A549 treated with dexamethasone at 1 μM for 4 hours (cell line): Measurements from ENCODE around the gene RASA4. TPM values are rescaled to one million over a fixed set of nuclear protein-coding genes. Genes with fewer than 3 reads are reported as not detected.

Experiments
- total RNA-seq: library from RNA; stranded (reverse); fragments of 200-300 nt; extraction: Qiagen RNA extraction; gene quantifications from 5 replicates; pipeline ENCODE4 v1.2.3, GENCODE V29; 2022

The RASA4 gene
- 1.3 to 2.4 TPM (median 1.7 TPM) in 5 replicates for total RNA-seq

GRCh38 chr7:102616507-102617125 is at the start of gene RASA4:
Gene RASA4 (minus strand): TSS chr7:102616756. CDS start chr7:102616689, 67 bp downstream.

GRCh38 chr7:102649924-102650323 is 33.4 kb upstream of the RASA4 start, which contains the start of gene SPDYE2B:
Gene SPDYE2B (plus strand): TSS chr7:102650319. CDS start chr7:102652349, 2,030 bp downstream.

GRCh38 chr7:102642691-102643090 is 26.1 kb upstream of the RASA4 start, which contains the start of gene UPK3BL1:
Gene UPK3BL1 (minus strand): TSS chr7:102642791. CDS start chr7:102642741, 50 bp downstream.

GRCh38 chr7:102572261-102573239 is 44.0 kb downstream of the RASA4 start, which contains the start of gene POLR2J3:
Gene POLR2J3 (minus strand): TSS chr7:102572583. CDS start chr7:102572521, 62 bp downstream.

GRCh38 chr7:102550808-102551422 is 65.6 kb downstream of the RASA4 start, which contains the start of gene SPDYE2:
Gene SPDYE2 (plus strand): TSS chr7:102551226. CDS start chr7:102553256, 2,030 bp downstream.

GRCh38 chr7:102543596-102543995 is 73.0 kb downstream of the RASA4 start, which contains the start of gene UPK3BL2:
Gene UPK3BL2 (minus strand): TSS chr7:102543696. CDS start chr7:102543636, 60 bp downstream.

Other genes starting within 250 kb of the RASA4 start
- 19.4 to 22.2 TPM (median 20.4 TPM) in 5 replicates for gene PRKRIP1, start 220.4 kb downstream of the RASA4 start, total RNA-seq
- gene ORAI2, start 183.2 kb downstream of the RASA4 start, total RNA-seq, result 17.7 to 35.0 TPM (median 33.6 TPM) in 5 replicates
- gene ALKBH4, start 151.9 kb downstream of the RASA4 start, total RNA-seq, result 9.4 to 12.9 TPM (median 11.0 TPM) in 5 replicates
- 21.6 to 30.9 TPM (median 28.4 TPM) in 5 replicates for gene LRWD1, start 151.8 kb downstream of the RASA4 start, total RNA-seq
- gene POLR2J, start 137.8 kb downstream of the RASA4 start, total RNA-seq, result 104 to 123 TPM (median 107 TPM) in 5 replicates
- 0.70 to 2.3 TPM (median 2.0 TPM) in 5 replicates for gene RASA4B, start 99.0 kb downstream of the RASA4 start, total RNA-seq
- gene UPK3BL2, start 73.1 kb downstream of the RASA4 start, total RNA-seq, result 1.7 to 3.1 TPM (median 2.3 TPM) in 5 replicates
- gene SPDYE2, start 65.5 kb downstream of the RASA4 start, total RNA-seq, result not detected in 5 replicates
- 19.1 to 52.3 TPM (median 49.6 TPM) in 5 replicates for gene POLR2J3, start 44.2 kb downstream of the RASA4 start, total RNA-seq
- gene UPK3BL1, start 26.0 kb upstream of the RASA4 start, total RNA-seq, result 6.7 to 16.2 TPM (median 13.3 TPM) in 5 replicates
- gene SPDYE2B, start 33.6 kb upstream of the RASA4 start, total RNA-seq, result not detected in 5 replicates
- 0.13 to 0.41 TPM (median 0.32 TPM) in 4 of 5 replicates, not detected in the other for gene POLR2J2, start 54.9 kb upstream of the RASA4 start, total RNA-seq
- 5.0 to 7.1 TPM (median 6.7 TPM) in 5 replicates for gene FAM185A, start 132.2 kb upstream of the RASA4 start, total RNA-seq